CD4-positive, alpha-beta T cell treated with Interleukin-4 for 1 hour (primary cell): ENCODE results near the gene FGGY.

ENCODE experiments used
- DNase-seq, 2 donors: peaks; one replicate each; pipeline ENCODE4 v3.0.0-alpha.2; 2020 to 2022

The FGGY gene

DNA sequence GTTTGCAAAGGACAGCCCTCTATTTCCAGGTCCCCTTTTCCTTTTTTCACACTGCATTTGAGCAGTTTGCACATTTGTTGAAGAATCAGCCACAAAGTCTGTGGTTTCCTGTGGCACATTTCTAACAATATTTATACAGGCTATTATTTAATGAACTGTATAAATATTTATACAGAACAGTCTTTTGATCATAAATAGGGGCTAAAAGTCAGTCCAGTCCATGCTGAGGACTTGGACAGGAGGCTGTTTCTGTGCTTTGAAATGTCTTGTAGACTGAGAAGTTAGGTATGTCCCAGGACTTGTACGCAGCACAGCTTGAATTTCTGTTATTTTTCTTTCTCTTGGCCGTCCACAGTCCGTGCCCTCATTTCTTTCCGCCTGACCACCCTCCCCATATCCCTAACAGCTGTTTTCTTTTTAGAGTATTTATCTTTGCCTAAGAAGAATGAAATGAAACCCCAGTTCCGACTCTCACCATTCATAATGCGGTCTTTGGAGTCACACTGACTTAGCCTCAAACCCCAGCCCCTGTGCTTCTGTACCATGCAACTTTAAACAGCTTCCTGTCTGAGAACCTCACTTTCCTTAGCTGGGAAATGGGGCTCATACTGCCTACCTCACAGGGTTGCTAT lies 19.7 kb downstream of the FGGY start:
- DNase-seq = peak in 1 of 2 donors; percentile 16

DNA sequence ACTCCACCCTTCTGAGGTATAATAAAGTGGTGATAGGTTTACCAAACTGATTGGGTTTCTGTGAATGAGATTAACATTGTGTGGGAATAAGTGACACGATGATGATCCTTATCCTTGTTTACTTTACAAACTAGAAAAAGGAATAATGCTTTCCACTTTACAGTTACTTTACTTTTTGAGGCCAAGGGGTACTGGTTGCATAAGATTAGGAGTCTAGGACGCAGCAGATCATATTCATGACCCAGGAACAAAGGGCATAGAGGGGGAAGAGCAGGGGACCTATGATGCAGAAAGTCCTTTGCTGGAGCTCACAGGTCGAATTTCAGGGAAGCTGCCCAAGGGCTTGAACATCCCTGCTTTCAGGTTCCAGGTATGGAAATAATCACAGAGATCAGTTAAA lies 20.4 kb downstream of the FGGY start:
- no peak for DNase-seq

GRCh38 chr1:59317780-59318179 lies 20.9 kb downstream of the FGGY start:
- DNase-seq = no peak

DNA sequence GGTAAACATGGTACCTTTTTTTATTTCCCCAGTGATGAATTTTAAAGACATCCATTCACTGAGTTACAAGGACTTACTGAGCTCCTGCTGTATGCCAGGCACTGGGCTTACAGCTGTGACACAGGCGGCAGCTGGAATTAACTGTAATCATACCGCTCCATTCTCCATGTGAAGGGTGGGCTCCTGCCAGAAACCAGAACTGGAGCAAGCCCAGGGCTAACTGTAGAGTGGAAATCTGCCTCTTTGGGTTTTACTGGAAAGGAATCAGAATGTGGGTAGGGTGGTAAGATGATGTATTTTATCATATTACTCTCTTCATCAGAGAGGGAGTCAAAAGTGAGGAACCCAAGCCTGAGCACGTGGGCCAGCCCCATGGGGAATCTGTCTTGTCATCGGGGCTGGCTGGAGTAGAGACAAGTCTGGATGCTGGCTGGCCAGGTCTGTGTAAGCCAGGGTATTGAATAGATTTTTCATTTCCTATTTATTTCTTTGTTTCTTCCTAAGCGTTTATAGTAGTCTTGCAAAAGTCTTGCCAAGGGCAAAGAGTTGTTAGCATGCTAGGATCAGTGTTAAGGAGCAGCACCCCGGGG lies 21.5 kb downstream of the FGGY start:
- DNase-seq = no peak

DNA sequence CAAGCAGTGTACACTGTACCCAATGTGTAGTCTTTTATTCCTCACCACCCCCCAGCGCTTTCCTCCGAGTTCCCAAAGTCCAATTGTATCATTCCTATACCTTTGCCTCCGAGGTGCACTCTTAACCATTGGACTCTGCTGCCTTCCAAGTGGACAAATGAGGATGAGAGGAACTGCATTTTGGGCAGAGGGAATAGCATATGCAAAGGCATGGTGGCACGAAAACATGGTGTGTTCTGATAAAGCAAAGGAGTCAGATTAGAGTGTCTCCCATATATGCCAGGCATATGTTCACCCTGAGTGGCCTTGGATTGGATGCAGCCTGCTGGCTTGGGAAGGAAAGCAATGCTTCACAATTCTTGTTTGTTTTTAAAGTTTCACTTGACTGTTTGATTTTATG lies 25.5 kb downstream of the FGGY start:
- no peak for DNase-seq

DNA sequence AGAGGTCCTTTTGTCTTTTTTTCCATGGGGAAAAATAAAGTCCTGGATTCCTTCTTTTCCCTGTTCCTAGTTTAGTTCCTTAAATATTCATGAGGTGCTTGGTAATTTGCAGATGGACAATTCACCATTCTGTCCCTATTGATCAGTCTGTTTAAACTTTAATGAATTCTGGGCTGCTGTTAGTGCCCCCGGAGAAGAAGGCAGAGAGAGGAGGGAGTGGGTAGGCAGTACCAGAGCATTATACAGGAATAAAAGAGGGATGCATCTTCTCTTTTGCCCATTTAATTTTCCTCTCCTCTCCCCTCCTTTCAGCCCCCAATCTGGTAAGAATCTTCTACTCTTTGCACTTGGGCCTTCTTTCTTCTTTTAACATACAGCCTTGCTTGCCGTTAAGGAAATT lies 25.9 kb downstream of the FGGY start:
- no peak for DNase-seq

- no peak for DNase-seq
These were observed 27.0 kb downstream of the FGGY start for GRCh38 chr1:59323879-59324278.

DNA sequence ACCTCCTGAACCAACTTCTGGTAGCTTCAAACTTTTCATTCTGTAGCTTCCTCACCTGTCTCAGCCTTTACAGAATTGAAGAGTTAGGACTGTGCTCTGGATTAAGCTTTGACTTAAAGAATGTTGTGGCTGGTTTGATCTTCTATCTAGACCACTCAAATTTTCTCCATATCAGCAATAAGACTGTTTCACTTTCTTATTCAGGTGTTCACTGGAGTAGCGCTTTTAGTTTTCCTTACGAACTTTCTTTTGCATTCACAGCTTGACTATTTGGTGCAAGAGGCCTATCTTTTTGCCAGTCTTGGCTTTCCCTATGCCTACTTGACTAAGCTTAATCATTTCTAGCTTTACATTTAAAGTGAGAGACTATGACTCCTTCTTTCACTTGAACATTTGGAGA lies 31.5 kb downstream of the FGGY start:
- DNase-seq = no peak

GRCh38 chr1:59329412-59330053 lies 32.6 kb downstream of the FGGY start:
- DNase-seq = no peak

- no peak for DNase-seq
These were observed 35.1 kb downstream of the FGGY start for GRCh38 chr1:59331686-59332620.

DNA sequence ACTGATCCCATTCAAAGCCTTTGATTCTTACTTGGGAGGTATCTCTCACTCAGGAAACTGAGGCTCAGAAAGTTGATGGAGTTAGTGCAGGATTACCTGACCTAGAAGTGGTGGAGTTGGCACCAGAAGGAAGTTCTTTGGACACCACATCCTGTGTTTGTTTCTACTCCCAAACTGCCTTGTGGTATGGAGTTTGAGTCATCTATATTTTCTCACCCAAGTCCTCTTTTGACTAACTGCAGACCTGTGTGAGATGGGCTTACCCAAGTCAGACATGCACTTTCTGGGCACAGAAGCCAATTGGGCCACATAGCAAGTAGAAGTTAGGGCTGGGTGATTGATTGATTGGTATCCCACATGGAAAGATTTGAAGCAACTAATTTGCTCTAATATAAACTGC lies 36.1 kb downstream of the FGGY start:
- DNase-seq = no peak

GRCh38 chr1:59333626-59334277 lies 36.9 kb downstream of the FGGY start:
- peak in 1 of 2 donors; percentile 12 for DNase-seq

DNA sequence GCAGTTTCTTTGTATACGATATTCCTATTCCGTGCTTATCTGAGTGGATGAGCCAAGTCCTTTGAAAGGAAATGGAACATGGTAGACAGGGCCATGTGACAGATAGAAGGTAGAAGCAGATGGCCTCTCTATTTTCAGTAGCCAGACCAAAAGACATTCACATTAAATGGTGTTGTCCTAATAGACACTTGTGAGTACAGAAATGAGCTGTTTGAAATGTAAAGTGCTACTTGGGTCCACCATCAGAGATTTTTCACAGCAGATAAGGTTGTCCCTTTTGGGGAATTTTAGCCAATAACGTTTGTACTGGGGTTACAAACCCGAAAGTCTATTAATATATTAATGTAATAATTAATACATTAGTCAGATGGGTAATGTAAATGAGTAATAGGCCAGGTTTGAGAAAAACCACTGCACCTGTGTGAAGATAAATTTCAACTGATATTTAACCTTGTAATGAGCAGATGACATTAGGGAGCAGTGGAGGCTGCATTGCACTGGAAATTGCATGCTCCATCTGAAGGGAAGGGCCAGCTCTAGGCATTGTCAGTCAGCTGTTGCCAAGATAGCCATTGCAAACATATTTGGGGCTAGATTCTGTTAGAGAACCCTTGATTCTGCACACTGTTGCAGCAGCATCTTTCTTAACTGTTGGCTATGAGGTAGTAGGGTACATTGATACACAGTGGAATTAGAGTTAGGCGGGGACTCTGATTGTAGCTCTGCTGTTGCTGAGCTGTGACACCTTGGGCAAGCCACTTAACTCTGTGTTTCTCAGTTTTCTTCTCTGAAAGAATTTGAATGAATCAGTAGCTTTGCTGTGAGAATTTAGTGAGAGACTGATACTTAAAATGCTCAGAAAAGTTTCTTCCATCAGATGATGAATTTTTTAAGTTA lies 43.8 kb downstream of the FGGY start:
- no peak for DNase-seq

- DNase-seq = no peak
These were observed 46.1 kb downstream of the FGGY start for GRCh38 chr1:59342801-59343575.

DNA sequence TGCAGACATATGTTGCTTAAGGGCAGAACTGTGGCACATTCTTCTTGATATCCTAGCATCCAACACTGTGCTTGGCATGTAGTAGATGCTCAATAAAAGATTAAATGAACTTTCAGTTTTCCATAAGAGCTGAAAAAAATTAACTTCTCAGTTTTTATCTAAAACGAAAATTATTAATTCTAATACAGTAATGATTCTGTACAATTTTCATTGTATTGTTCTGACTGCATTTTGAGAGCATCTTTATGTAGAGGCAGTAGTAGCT lies 46.6 kb downstream of the FGGY start:
- no peak for DNase-seq

DNA sequence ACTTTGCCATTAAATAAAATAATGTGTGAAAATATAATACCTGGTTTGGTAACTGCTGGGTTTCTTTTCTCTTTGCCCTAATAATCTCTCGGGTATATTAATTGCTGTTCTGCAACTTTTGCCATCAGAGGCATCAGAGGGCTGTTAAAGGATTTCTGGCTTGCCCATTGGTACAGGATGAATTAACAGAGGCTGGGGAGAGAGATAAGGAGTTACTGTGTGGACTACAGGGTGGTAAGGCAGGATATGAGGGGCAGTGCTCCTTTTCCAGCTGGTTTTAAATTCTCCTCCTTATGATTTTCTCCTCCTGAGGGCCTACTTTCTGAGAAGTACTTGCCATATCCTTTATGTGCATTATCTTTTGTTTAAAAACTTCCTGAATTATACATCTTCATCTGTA lies 48.3 kb downstream of the FGGY start:
- no peak for DNase-seq

DNA sequence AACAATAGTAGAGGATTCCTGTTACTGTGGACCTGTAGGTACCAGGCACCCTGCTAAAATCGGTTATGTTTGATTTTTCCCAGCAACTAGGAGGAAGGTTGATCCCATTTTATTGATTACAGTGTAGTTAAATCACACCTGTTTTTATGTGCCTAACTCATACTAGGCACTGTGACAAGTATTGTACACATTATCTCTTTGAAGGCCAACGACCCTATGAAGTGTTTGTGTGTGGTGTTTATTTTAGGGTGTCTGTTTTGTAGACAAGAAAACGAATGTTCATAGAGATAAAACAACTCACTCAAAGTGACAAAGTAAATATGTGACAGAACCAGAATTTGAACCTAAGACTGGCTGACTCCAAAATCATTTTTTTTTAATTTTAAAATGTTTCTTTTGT lies 49.5 kb downstream of the FGGY start:
- no peak for DNase-seq

DNA sequence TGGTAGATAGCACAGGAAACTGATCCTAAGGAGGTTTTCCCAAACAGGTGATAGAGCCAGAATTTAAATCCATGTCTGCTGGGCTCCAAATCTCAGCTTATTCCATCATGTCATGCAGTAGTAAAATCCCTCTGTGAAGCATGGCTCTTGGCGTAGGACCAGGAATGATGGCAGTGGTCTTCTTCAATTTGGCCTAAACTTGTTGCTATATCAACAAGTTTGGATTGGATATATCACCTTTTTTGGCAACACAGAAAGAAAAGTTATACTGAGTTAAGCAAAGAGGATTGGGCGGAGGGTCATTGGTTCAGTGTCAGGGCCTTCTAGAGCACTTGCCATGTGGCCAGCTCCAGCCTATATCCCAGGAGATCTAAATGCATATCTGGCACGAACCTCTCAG lies 52.2 kb downstream of the FGGY start:
- no peak for DNase-seq

GRCh38 chr1:59350521-59350920 lies 53.6 kb downstream of the FGGY start:
- DNase-seq = no peak

- DNase-seq = no peak
These were observed 55.2 kb downstream of the FGGY start for GRCh38 chr1:59352065-59352464.

- no peak for DNase-seq
These were observed 56.6 kb downstream of the FGGY start for GRCh38 chr1:59353453-59353852.
